ENCODE measurements around the gene B4GALT5.
"Not testable (repeated sequence)": the region's sequence is repeated elsewhere in the genome, so short reads cannot be mapped to it uniquely, and the experiment has no call there.

The B4GALT5 gene

DNA sequence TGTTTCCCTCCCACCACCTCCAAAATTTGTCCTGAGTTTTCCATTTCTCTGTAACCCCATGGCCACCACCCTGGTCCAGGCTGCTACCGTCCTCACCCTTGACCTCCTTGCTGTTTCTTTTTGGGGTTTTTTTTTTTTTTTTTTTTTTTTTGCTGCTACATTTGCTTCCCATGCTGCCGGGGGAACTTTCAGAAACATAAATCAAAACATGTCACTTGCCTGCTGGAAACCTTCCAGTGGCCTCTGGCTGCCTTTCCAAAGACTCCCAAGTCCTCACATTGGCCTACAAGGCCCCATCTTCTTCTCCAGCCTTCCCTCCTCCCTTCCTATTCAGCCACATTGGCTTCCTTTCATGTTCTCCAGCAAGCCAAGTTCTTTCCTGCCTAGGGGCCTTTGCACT lies 95.4 kb downstream of the B4GALT5 start:
- no peak for DNase-seq (ENCODE audit: low read depth, low spot score)
- no peaks in the 10 kb centered on the region for H3K36me3 ChIP-seq (ENCODE audit: control insufficient read depth, insufficient read depth, low read length)
- WGBS (ENCODE audit: insufficient coverage, insufficient read length) = no CpG with 5 or more reads among the region's 2 CpGs

DNA sequence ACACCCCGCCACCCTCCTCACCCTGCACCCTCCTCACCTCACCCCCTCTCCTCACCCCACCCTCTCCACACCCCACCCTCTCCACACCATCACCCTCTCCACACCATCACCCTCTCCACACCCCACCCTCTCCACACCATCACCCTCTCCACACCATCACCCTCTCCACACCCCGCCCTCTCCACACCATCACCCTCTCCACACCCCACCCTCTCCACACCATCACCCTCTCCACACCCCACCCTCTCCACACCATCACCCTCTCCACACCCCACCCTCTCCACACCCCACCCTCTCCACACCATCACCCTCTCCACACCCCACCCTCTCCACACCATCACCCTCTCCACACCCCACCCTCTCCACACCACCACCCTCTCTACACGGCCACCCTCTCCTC lies 96.3 kb downstream of the B4GALT5 start:
- not testable (repeated sequence) for H3K27ac ChIP-seq (ENCODE audit: low read length); H3K27me3 ChIP-seq (ENCODE audit: control insufficient read depth, insufficient read depth, low read length); H3K36me3 ChIP-seq (ENCODE audit: control insufficient read depth, insufficient read depth, low read length); H3K4me1 ChIP-seq (ENCODE audit: control insufficient read depth, insufficient read depth, low read length); H3K4me3 ChIP-seq (ENCODE audit: low read length); H3K9me3 ChIP-seq (ENCODE audit: control insufficient read depth, insufficient read depth, low read length); DNase-seq (ENCODE audit: low read depth, low spot score)
- 100% methylated on average over 1 of the region's 3 CpGs for WGBS (ENCODE audit: insufficient coverage, insufficient read length)

More for the DNA sequence above, 95.4 kb downstream of the B4GALT5 start:
- Histone ChIP-seq H3K9me3 (ENCODE audit: control insufficient read depth, insufficient read depth, low read length) (no peaks in the 10 kb centered on the region), H3K27ac (ENCODE audit: low read length) (no peak overlapping the region), H3K4me3 (ENCODE audit: low read length) (no peak overlapping the region), H3K27me3 (ENCODE audit: control insufficient read depth, insufficient read depth, low read length) (no peaks in the 10 kb centered on the region), H3K4me1 (ENCODE audit: control insufficient read depth, insufficient read depth, low read length) (no peaks in the 10 kb centered on the region)

- WGBS (ENCODE audit: insufficient coverage, insufficient read length) = no CpG with 5 or more reads among the region's 11 CpGs
These were observed 97.3 kb downstream of the B4GALT5 start for GRCh38 chr20:49616154-49617007.

DNA sequence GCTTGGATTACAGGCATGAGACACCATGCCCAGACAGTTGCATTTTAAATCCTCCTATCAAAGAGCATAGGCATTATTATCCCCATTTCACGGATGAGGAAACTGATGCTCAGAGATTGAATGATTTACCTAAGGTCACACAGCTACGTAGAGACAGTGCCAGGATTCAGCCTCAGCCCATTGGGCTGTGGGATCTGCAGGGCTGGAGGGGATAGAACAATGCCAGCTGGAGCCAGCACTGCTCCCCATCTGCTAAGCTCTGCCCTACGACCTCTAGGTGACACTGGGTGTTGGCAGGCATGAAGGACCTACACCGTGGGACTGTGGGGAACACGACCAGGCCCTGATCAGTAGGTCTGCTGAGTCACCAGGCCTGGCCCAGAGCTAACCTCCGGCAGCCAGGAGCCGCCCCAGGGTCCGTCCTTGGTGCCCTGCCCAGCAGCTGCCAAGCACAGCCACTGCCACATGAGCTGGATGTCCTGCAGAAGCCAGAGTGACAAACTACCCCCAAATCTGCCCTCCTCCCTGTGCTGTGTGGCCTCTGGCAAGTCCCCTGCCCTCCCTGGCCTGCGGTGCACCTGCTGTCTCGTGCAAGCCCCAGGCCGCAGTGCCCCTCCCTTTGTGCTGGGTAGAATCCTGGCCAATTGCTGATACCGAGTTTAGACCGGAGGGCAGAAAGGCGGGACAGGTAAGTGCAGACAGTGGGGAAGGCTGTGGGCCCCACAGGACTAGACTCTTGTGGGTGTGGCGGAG lies 98.1 kb downstream of the B4GALT5 start:
- H3K36me3 ChIP-seq (ENCODE audit: control insufficient read depth, insufficient read depth, low read length) = no peaks in the 10 kb centered on the region
- H3K27ac ChIP-seq (ENCODE audit: low read length) = no peak overlapping the region
- H3K27me3 ChIP-seq (ENCODE audit: control insufficient read depth, insufficient read depth, low read length) = no peaks in the 10 kb centered on the region
- no peaks in the 10 kb centered on the region for H3K9me3 ChIP-seq (ENCODE audit: control insufficient read depth, insufficient read depth, low read length)
- no CpG with 5 or more reads among the region's 15 CpGs for whole genome bisulfite sequencing (ENCODE audit: insufficient coverage, insufficient read length)
- H3K4me1 ChIP-seq (ENCODE audit: control insufficient read depth, insufficient read depth, low read length) = no peaks in the 10 kb centered on the region
- DNase-seq (ENCODE audit: low read depth, low spot score) = no peak
- no peak overlapping the region for H3K4me3 ChIP-seq (ENCODE audit: low read length)

More at GRCh38 chr20:49616154-49617007, 97.3 kb downstream of the B4GALT5 start:
- Histone ChIP-seq H3K4me1 (ENCODE audit: control insufficient read depth, insufficient read depth, low read length) (no peaks in the 10 kb centered on the region), H3K4me3 (ENCODE audit: low read length) (no peak overlapping the region), H3K36me3 (ENCODE audit: control insufficient read depth, insufficient read depth, low read length) (no peaks in the 10 kb centered on the region), H3K27ac (ENCODE audit: low read length) (no peak overlapping the region), H3K9me3 (ENCODE audit: control insufficient read depth, insufficient read depth, low read length) (no peaks in the 10 kb centered on the region), H3K27me3 (ENCODE audit: control insufficient read depth, insufficient read depth, low read length) (no peaks in the 10 kb centered on the region)
- DNase-seq (ENCODE audit: low read depth, low spot score) = no peak

GRCh38 chr20:49615051-49615400 lies 98.7 kb downstream of the B4GALT5 start:
- H3K27ac ChIP-seq (ENCODE audit: low read length) = not testable (repeated sequence)

GRCh38 chr20:49614338-49615050 lies 99.2 kb downstream of the B4GALT5 start:
- no CpG with 5 or more reads among the region's 13 CpGs for WGBS (ENCODE audit: insufficient coverage, insufficient read length)
- H3K36me3 ChIP-seq (ENCODE audit: control insufficient read depth, insufficient read depth, low read length) = no peaks in the 10 kb centered on the region

More at GRCh38 chr20:49615051-49615400, 98.7 kb downstream of the B4GALT5 start:
- not testable (repeated sequence) for H3K4me3 ChIP-seq (ENCODE audit: low read length); H3K36me3 ChIP-seq (ENCODE audit: control insufficient read depth, insufficient read depth, low read length); H3K9me3 ChIP-seq (ENCODE audit: control insufficient read depth, insufficient read depth, low read length); H3K4me1 ChIP-seq (ENCODE audit: control insufficient read depth, insufficient read depth, low read length); DNase-seq (ENCODE audit: low read depth, low spot score); H3K27me3 ChIP-seq (ENCODE audit: control insufficient read depth, insufficient read depth, low read length)
- no CpG with 5 or more reads among the region's 8 CpGs for WGBS (ENCODE audit: insufficient coverage, insufficient read length)

DNA sequence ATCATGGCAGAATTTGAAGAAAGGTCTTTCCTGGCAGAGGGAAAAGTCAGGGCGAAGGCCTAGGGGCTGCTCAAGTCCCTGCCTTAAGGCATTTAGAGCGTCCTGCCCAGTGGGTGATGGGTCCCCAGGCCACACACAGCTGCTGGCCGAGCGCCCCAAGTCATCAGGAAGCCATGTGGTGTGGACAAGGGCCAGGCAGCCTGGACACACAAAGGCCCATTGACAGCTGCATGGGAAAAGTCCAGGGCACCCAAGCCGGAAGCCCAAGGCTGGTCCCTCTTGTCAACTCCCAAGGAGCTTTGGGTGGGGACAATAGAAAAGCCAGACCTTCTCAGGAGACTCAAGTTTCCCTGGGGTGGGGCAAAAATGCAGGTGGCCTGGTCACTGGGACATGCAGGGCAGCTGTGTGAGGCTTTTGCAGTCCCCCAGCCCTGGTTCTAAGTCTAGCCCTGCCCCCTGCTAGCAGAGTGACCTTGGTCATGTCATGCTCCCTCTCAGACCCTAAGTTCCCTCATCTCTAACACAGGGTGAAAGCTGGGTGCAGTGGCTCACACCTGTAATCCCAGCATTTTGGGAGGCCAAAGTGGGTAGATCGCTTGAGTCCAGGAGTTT lies 101.4 kb downstream of the B4GALT5 start:
- H3K36me3 ChIP-seq (ENCODE audit: control insufficient read depth, insufficient read depth, low read length) = no peaks in the 10 kb centered on the region
- no peaks in the 10 kb centered on the region for H3K27me3 ChIP-seq (ENCODE audit: control insufficient read depth, insufficient read depth, low read length)
- no peak overlapping the region for H3K4me3 ChIP-seq (ENCODE audit: low read length)
- no CpG with 5 or more reads among the region's 6 CpGs for WGBS (ENCODE audit: insufficient coverage, insufficient read length)
- H3K9me3 ChIP-seq (ENCODE audit: control insufficient read depth, insufficient read depth, low read length) = no peaks in the 10 kb centered on the region
- no peaks in the 10 kb centered on the region; the same call in 1 of the 2 replicates for H3K4me1 ChIP-seq (ENCODE audit: control insufficient read depth, insufficient read depth, low read length)
- DNase-seq (ENCODE audit: low read depth, low spot score) = no peak
- H3K27ac ChIP-seq (ENCODE audit: low read length) = no peak overlapping the region

More at GRCh38 chr20:49614338-49615050, 99.2 kb downstream of the B4GALT5 start:
- H3K27me3 ChIP-seq (ENCODE audit: control insufficient read depth, insufficient read depth, low read length) = no peaks in the 10 kb centered on the region
- no peaks in the 10 kb centered on the region for H3K4me1 ChIP-seq (ENCODE audit: control insufficient read depth, insufficient read depth, low read length)
- H3K9me3 ChIP-seq (ENCODE audit: control insufficient read depth, insufficient read depth, low read length) = no peaks in the 10 kb centered on the region
- no peak for DNase-seq (ENCODE audit: low read depth, low spot score)
- no peak overlapping the region for H3K27ac ChIP-seq (ENCODE audit: low read length)
- H3K4me3 ChIP-seq (ENCODE audit: low read length) = no peak overlapping the region

DNA sequence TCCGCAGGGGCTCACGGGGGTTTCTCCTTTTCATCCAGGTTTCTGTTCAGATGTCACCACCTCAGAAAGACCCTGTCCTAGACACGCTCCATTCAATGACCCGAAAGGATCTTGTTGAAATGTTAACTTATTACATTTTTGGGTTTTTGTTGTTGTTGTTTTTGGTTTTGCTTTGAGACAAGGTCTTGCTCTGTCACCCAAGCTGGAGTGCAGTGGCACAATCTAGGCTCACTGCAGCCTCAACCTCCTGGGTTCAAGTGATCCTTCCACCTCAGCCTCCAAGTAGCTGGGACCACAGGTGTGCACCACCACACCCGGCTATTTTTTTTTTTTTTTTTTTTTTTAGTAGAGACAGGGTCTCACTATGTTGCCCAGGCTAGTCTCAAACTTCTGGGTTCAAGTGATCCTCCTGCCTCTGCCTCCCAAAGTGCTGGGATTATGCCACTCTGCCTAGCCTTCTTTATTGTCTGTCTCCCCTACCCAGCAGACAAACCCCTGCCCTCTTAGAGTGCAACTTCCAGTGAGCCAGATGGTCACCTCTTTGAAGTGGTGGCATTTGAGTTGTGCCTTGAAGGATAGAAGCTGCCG lies 102.0 kb downstream of the B4GALT5 start:
- H3K36me3 ChIP-seq (ENCODE audit: control insufficient read depth, insufficient read depth, low read length); H3K4me1 ChIP-seq (ENCODE audit: control insufficient read depth, insufficient read depth, low read length); H3K9me3 ChIP-seq (ENCODE audit: control insufficient read depth, insufficient read depth, low read length); DNase-seq (ENCODE audit: low read depth, low spot score); H3K27me3 ChIP-seq (ENCODE audit: control insufficient read depth, insufficient read depth, low read length); H3K27ac ChIP-seq (ENCODE audit: low read length); H3K4me3 ChIP-seq (ENCODE audit: low read length): not testable (repeated sequence)
- no CpG with 5 or more reads among the region's 6 CpGs for WGBS (ENCODE audit: insufficient coverage, insufficient read length)

DNA sequence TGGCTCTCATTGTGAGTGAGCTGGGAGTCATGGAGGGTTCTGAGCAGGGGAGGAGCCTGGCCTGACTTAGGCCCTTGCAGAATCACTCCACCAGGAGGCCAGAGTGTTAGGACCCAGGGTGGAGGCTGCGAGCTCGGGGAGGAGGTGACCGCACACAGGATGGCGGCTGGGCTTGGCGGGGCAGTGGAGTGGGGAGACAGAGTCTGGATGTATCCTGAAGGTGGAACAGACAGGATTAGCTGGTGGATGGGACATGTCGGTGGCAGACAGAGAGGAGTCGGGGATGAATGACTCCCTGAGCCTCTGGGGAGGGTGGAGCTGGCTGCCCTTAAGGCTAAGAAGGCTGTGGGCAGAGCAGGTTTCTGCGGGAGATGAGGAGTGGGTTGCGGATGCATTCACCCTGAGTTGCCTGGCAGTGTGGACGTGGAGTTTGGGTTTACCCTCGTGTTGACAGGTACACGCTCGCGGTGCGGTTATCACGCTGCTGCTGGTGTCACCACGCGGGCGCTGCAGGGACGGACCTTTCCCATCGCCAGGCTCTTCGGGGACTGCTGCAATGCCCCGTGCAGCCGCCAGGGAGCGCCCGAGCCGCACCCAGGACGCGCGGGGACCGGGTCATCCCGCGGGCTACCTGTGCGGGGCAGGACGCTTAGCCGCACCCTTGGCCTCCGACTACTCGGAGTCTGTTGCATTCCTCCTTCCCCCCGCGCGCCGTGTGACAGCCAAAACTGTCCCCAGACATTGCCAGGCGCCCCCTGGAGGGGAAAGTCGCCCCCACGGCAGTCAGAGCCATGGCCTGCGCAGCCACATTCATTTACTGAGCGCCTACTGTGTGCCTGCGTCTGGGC lies 102.8 kb downstream of the B4GALT5 start:
- Histone ChIP-seq H3K4me3 (ENCODE audit: low read length) (peak overlapping the region; percentile 20; the same call in 1 of the 2 replicates), H3K27me3 (ENCODE audit: control insufficient read depth, insufficient read depth, low read length) (no peaks in the 10 kb centered on the region), H3K9me3 (ENCODE audit: control insufficient read depth, insufficient read depth, low read length) (no peaks in the 10 kb centered on the region), H3K36me3 (ENCODE audit: control insufficient read depth, insufficient read depth, low read length) (no peaks in the 10 kb centered on the region), H3K27ac (ENCODE audit: low read length) (no peak overlapping the region), H3K4me1 (ENCODE audit: control insufficient read depth, insufficient read depth, low read length) (no peaks in the 10 kb centered on the region; the same call in 1 of the 2 replicates)
- peak; percentile 74 for DNase-seq (ENCODE audit: low read depth, low spot score)
- no CpG with 5 or more reads among the region's 48 CpGs for WGBS (ENCODE audit: insufficient coverage, insufficient read length)
